LNCaP clone FGC (cell line): ENCODE results near the gene SLC29A3.

ENCODE experiments used
- DNase-seq: peaks from one replicate; pipeline ENCODE4 v3.0.0-alpha.2; 2011; ENCODE audit warnings: low read depth
- H3K4me3 ChIP-seq: 2 replicates; pipeline ENCODE4 v1.5.1; 2011; ENCODE audit warnings: mild to moderate bottlenecking, low read depth, low read length, control low read depth
- TF ChIP-seq, protein P1 (sequence below): IDR thresholded peaks from 2 replicates; pipeline ENCODE4 v1.5.1; 2012; ENCODE audit warnings: mild to moderate bottlenecking; ENCODE audit not compliant: control insufficient read depth, insufficient read depth; ENCODE audit errors: extremely low read depth

SLC29A3 gene

DNA sequence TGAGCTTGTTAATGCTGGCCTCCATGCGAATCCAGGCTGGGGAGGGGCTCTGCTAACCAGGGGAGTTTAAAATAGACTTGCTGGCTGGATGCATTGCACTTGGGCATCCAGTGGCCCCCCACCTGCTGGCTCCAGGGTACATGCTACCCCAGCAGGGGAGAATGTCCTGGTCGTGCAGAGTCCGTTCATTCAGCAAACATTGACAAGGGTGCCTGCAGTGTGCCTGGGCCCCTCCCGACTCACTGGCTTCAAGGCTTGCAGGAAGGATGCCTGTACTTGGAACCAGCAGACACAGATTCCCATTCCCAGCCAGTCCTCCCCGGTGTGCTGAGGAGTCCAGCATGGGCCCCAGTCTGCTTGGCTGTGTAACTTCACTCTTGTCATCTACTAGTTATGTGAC is 1.5 kb downstream of the SLC29A3 start:
- TF ChIP-seq, protein P1, sequence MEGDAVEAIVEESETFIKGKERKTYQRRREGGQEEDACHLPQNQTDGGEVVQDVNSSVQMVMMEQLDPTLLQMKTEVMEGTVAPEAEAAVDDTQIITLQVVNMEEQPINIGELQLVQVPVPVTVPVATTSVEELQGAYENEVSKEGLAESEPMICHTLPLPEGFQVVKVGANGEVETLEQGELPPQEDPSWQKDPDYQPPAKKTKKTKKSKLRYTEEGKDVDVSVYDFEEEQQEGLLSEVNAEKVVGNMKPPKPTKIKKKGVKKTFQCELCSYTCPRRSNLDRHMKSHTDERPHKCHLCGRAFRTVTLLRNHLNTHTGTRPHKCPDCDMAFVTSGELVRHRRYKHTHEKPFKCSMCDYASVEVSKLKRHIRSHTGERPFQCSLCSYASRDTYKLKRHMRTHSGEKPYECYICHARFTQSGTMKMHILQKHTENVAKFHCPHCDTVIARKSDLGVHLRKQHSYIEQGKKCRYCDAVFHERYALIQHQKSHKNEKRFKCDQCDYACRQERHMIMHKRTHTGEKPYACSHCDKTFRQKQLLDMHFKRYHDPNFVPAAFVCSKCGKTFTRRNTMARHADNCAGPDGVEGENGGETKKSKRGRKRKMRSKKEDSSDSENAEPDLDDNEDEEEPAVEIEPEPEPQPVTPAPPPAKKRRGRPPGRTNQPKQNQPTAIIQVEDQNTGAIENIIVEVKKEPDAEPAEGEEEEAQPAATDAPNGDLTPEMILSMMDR: no peak
- no peak overlapping the region for H3K4me3 ChIP-seq
- no peak for DNase-seq

- DNase-seq: no peak
- TF ChIP-seq, protein P1: no peak
- H3K4me3 ChIP-seq: no peak overlapping the region
These were observed 2.3 kb downstream of the SLC29A3 start for GRCh38 chr10:71321386-71321785.

DNA sequence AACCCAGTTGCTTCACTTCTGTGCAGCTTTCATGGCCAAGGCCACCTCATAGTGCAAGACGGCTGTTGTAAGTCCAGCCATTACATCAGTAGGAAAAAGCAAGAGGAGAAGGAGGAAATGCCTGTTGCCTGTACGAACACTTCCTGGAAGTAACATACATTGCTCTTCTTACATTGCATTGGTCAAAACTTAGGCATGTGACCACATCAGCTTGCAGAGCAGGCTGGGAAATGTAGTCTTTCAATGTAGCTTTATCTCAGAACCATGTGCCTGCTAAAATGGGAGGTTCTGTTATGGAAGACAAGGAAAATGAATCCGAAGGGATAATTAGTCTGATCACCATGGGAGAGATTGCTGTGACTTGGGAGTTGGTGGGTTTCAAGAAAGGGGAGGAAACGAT is 4.3 kb downstream of the SLC29A3 start:
- no peak overlapping the region for H3K4me3 ChIP-seq
- TF ChIP-seq, protein P1: no peak
- DNase-seq: peak; percentile 15

DNA sequence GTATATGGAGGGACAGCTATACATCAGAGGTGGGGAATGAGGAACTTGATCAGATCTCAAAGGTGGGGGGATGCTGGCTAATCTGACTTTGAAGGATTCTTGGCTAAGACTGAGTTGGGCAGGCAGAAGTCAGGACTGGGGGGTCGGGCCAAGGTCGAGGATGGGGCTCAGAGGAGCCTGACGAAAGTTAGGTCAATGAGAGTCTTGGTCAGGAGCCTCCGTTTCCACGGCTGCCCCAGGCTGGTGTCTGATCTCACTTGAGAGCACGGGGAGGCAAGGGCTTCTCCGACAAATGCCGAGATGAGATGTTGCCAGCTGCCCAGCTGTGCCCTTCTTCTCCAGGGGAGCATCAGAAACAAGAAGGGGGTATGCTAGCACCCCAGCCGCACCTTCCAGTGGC is 5.7 kb downstream of the SLC29A3 start:
- no peak for DNase-seq
- H3K4me3 ChIP-seq: no peak overlapping the region
- TF ChIP-seq, protein P1: no peak

- TF ChIP-seq, protein P1: no peak
- H3K4me3 ChIP-seq: no peak overlapping the region
- DNase-seq: no peak
These were observed 6.2 kb downstream of the SLC29A3 start for GRCh38 chr10:71325267-71325666.

DNA sequence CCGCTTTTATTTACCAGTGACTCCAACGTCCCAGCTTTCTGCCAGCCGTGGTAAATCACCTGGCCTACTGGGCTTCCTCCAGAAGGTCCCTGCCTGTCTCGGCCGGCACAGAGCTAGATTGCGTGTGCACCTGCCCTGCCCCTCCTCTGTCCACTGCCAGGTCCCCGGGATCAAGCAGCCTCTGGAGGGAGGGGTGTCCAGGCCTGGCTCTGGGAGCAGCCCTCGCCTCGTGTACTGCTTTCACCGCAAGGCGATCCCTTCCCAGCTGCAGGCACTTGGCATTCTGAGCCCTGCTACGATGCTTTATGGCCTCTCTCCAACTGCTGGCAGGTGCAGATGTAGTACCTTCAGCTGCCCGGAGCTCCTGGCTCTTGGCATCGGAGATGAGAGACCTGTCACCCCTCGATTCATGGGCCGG is 7.4 kb downstream of the SLC29A3 start:
- DNase-seq: no peak
- no peak overlapping the region for H3K4me3 ChIP-seq
- TF ChIP-seq, protein P1: no peak

- TF ChIP-seq, protein P1: no peak
- DNase-seq: no peak
These were observed 11.8 kb downstream of the SLC29A3 start for GRCh38 chr10:71330789-71331404.

More at GRCh38 chr10:71330789-71331404, 11.8 kb downstream of the SLC29A3 start:
- no peak overlapping the region for H3K4me3 ChIP-seq
